ENCODE data around the gene KATNB1. TPM values are rescaled to one million over a fixed set of nuclear protein-coding genes. Genes with fewer than 3 reads are reported as not detected.

Gene KATNB1
- total RNA-seq, 1 experiment from 2014 or later: 30.6 TPM

DNA sequence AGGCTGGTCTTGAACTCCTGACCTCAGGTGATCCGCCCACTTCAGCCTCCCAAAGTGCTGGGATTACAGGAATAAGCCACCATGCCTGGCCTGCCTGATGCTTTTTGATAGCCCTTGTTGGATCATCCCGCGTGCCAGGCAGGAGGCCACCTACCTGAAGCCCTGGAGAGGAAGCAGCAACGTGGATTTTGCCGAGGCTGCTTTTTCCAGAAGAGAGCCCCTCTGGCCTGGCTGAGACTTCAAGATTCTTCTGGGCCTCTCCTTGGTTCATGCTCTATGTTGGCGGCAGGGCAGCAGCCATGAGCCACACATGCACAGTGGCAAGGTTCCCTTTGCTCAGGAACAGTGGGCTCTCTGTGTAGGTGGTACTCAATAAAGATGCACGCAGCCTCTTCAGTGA, 11.5 kb downstream of the KATNB1 start:
- intact Hi-C loops (cut with micrococcal nuclease): no loop called here
- no peak for DNase-seq (ENCODE audit: unreplicated experiment)
- ChIA-PET POLR2A (no interaction called here), CTCF (no interaction called here)
- BruUV-seq (replicated peaks): no TSS peak
- no peak overlapping the region for H3K27ac Mint-ChIP-seq (ENCODE audit: low read depth, unreplicated experiment)
- no peak overlapping the region for H3K4me3 Mint-ChIP-seq (ENCODE audit: unreplicated experiment)
- TF ChIP-seq, protein P1, sequence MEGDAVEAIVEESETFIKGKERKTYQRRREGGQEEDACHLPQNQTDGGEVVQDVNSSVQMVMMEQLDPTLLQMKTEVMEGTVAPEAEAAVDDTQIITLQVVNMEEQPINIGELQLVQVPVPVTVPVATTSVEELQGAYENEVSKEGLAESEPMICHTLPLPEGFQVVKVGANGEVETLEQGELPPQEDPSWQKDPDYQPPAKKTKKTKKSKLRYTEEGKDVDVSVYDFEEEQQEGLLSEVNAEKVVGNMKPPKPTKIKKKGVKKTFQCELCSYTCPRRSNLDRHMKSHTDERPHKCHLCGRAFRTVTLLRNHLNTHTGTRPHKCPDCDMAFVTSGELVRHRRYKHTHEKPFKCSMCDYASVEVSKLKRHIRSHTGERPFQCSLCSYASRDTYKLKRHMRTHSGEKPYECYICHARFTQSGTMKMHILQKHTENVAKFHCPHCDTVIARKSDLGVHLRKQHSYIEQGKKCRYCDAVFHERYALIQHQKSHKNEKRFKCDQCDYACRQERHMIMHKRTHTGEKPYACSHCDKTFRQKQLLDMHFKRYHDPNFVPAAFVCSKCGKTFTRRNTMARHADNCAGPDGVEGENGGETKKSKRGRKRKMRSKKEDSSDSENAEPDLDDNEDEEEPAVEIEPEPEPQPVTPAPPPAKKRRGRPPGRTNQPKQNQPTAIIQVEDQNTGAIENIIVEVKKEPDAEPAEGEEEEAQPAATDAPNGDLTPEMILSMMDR (IDR thresholded peaks at IDR 0.05; ENCODE audit: unreplicated experiment): no peak
- peaks cover 15% of the 10 kb centered on the region for H3K36me3 Mint-ChIP-seq (ENCODE audit: insufficient read depth, unreplicated experiment)
- H3K9me3 Mint-ChIP-seq (ENCODE audit: unreplicated experiment): no peaks in the 10 kb centered on the region
- no peaks in the 10 kb centered on the region for H3K27me3 Mint-ChIP-seq (ENCODE audit: insufficient read depth, unreplicated experiment)
- no peaks in the 10 kb centered on the region for H3K4me1 Mint-ChIP-seq (ENCODE audit: insufficient read depth, unreplicated experiment)

DNA sequence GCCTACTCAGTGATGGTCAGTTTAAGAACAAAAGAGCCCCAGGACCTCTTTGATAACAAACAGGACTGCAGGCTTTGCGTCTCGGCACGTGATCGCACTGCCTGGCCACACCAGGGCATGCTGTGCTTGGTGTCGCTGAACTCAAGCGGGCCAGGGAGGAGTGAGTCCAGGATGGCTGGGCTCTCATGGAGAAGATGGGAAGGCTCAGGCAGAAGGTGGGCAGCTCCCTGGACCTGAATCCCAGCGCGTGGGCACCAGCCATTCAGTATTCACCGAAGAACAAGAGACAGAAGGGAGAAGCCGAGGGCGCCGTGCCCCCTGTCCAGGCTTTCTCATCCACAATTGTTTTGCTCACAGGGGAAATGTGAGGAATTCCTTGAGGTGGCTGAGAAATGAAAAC, 11.9 kb downstream of the KATNB1 start:
- Mint-ChIP-seq H3K27me3 (ENCODE audit: insufficient read depth, unreplicated experiment) (no peaks in the 10 kb centered on the region), H3K4me1 (ENCODE audit: insufficient read depth, unreplicated experiment) (no peaks in the 10 kb centered on the region), H3K36me3 (ENCODE audit: insufficient read depth, unreplicated experiment) (peaks cover 15% of the 10 kb centered on the region), H3K9me3 (ENCODE audit: unreplicated experiment) (no peaks in the 10 kb centered on the region), H3K4me3 (ENCODE audit: unreplicated experiment) (no peak overlapping the region), H3K27ac (ENCODE audit: low read depth, unreplicated experiment) (no peak overlapping the region)
- no peak for DNase-seq (ENCODE audit: unreplicated experiment)
- TF ChIP-seq, protein P1 (IDR thresholded peaks at IDR 0.05; ENCODE audit: unreplicated experiment): no peak
- ChIA-PET POLR2A (interaction anchor here (0.7 to 1.1 kb wide), 2 partner anchors 11 to 56 kb away, joined by 4 to 6 read pairs; partner anchors contain the start of gene KATNB1), CTCF (interaction anchor here (0.7 to 2.2 kb wide), 5 partner anchors 10 to 768 kb away, joined by 3 to 12 read pairs (median 5); no protein-coding TSS in a partner anchor)
- intact Hi-C loops (cut with micrococcal nuclease): no loop called here
- BruUV-seq (replicated peaks): no TSS peak

DNA sequence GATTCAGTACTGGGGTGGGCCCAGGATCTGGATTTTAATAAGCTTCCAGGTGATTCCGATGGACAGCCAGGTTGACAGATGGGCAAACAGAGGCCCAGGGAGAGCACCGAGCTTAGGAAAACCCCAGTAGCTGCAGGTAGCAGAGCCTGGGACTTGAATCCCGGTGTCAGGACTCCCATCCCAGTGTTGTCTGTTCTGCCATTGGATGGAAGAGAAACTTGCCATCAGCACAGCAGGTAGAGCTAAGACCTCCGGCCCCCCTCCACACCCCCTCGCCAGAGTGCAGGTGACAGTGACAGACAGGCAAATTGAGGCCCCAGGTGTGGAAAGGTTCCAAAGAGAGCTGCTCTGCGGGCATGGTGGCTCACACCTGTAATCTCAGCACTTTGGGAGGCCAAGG, 12.4 kb downstream of the KATNB1 start:
- TF ChIP-seq, protein P1 (IDR thresholded peaks at IDR 0.05; ENCODE audit: unreplicated experiment): no peak
- ChIA-PET POLR2A (interaction anchor here (0.7 to 1.1 kb wide), 2 partner anchors 12 to 56 kb away, joined by 4 to 6 read pairs; partner anchors contain the start of gene KATNB1), CTCF (interaction anchor here (0.7 to 2.2 kb wide), 6 partner anchors 9 to 768 kb away, joined by 3 to 12 read pairs (median 4); no protein-coding TSS in a partner anchor)
- no peaks in the 10 kb centered on the region for H3K27me3 Mint-ChIP-seq (ENCODE audit: insufficient read depth, unreplicated experiment)
- no peaks in the 10 kb centered on the region for H3K9me3 Mint-ChIP-seq (ENCODE audit: unreplicated experiment)
- no peak for DNase-seq (ENCODE audit: unreplicated experiment)
- intact Hi-C loops (cut with micrococcal nuclease): no loop called here
- H3K4me1 Mint-ChIP-seq (ENCODE audit: insufficient read depth, unreplicated experiment): no peaks in the 10 kb centered on the region
- no peak overlapping the region for H3K27ac Mint-ChIP-seq (ENCODE audit: low read depth, unreplicated experiment)
- peaks cover 12% of the 10 kb centered on the region for H3K36me3 Mint-ChIP-seq (ENCODE audit: insufficient read depth, unreplicated experiment)
- BruUV-seq (replicated peaks): no TSS peak
- no peak overlapping the region for H3K4me3 Mint-ChIP-seq (ENCODE audit: unreplicated experiment)

DNA sequence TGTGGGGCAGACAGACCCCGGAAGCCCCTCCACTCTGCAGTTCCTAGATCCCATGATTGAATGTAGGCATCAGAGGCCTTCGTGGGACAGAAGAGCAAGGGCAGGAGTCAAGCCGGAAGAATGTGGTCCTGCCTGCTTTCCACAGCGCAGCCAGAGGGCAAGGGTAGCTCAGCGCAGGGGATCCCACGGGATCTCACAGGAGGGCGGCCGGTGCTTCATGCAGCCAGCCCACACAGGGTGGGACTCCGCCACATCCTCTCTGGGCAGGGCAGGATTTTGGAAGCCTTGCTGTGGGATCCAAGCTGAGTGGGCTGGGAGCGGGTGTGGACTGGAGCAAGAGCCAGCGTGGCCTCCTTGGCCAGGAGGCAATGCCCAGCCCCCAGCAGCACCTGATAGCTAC, 13.0 kb downstream of the KATNB1 start:
- POLR2A ChIA-PET: interaction anchor here (1.1 kb wide), 1 partner anchor 12 kb away, joined by 6 read pairs; the partner anchor contains the start of gene KATNB1
- Mint-ChIP-seq H3K4me3 (ENCODE audit: unreplicated experiment) (no peak overlapping the region), H3K36me3 (ENCODE audit: insufficient read depth, unreplicated experiment) (peaks cover 10% of the 10 kb centered on the region), H3K27ac (ENCODE audit: low read depth, unreplicated experiment) (no peak overlapping the region), H3K9me3 (ENCODE audit: unreplicated experiment) (no peaks in the 10 kb centered on the region), H3K4me1 (ENCODE audit: insufficient read depth, unreplicated experiment) (no peaks in the 10 kb centered on the region), H3K27me3 (ENCODE audit: insufficient read depth, unreplicated experiment) (no peaks in the 10 kb centered on the region)
- DNase-seq (ENCODE audit: unreplicated experiment): no peak
- CTCF ChIA-PET: interaction anchor here (0.6 to 2.2 kb wide), 6 partner anchors 9 to 172 kb away, joined by 3 to 12 read pairs (median 4); no protein-coding TSS in a partner anchor
- BruUV-seq (replicated peaks): no TSS peak
- TF ChIP-seq, protein P1 (IDR thresholded peaks at IDR 0.05; ENCODE audit: unreplicated experiment): no peak
- intact Hi-C loops (cut with micrococcal nuclease): no loop called here

All from MCF 10A (cell line).